GM11168 (cell line): Measurements from ENCODE around the gene THBS1.

Experiments used
- in situ Hi-C: fragments of 300-500 bp; cut with MboI; formaldehyde crosslinking; loops from one replicate; pipeline ENCODE4 v1.12.0; 2022; ENCODE audit warnings: low sequenced_read_pairs; ENCODE audit not compliant: unreplicated experiment

THBS1 gene

GRCh38 chr15:39597751-39598185 is 16.9 kb downstream of the THBS1 start:
- in situ Hi-C loops = loop anchor here (25.0 kb wide), 2 partner anchors 285 to 885 kb away; no protein-coding TSS in a partner anchor

- in situ Hi-C loops = loop anchor here (25.0 kb wide), 2 partner anchors 286 to 886 kb away; no protein-coding TSS in a partner anchor
These were observed 17.4 kb downstream of the THBS1 start for GRCh38 chr15:39598186-39598850.

- in situ Hi-C loops = loop anchor here (25.0 kb wide), 2 partner anchors 287 to 887 kb away; no protein-coding TSS in a partner anchor
These were observed 18.3 kb downstream of the THBS1 start for GRCh38 chr15:39598958-39599845.

- in situ Hi-C loops = loop anchor here (25.0 kb wide), 2 partner anchors 288 to 888 kb away; no protein-coding TSS in a partner anchor
These were observed 19.0 kb downstream of the THBS1 start for GRCh38 chr15:39599871-39600270.

GRCh38 chr15:39602143-39602542 is 21.3 kb downstream of the THBS1 start:
- in situ Hi-C loops = no loop called here

GRCh38 chr15:39605146-39605545 is 24.3 kb downstream of the THBS1 start:
- in situ Hi-C loops = no loop called here

GRCh38 chr15:39608185-39609139 is 27.6 kb downstream of the THBS1 start:
- in situ Hi-C loops = no loop called here

GRCh38 chr15:39609166-39609916 is 28.5 kb downstream of the THBS1 start:
- in situ Hi-C loops = no loop called here

GRCh38 chr15:39610665-39611064 is 29.8 kb downstream of the THBS1 start:
- in situ Hi-C loops = no loop called here

- in situ Hi-C loops = no loop called here
These were observed 32.4 kb downstream of the THBS1 start for GRCh38 chr15:39613271-39613670.

- in situ Hi-C loops = no loop called here
These were observed 33.0 kb downstream of the THBS1 start for GRCh38 chr15:39613861-39614260.

GRCh38 chr15:39616731-39617455 is 36.0 kb downstream of the THBS1 start:
- in situ Hi-C loops = no loop called here

GRCh38 chr15:39618063-39618823 is 37.4 kb downstream of the THBS1 start:
- in situ Hi-C loops = no loop called here

GRCh38 chr15:39621210-39621609 is 40.3 kb downstream of the THBS1 start:
- in situ Hi-C loops = no loop called here

- in situ Hi-C loops = no loop called here
These were observed 41.1 kb downstream of the THBS1 start for GRCh38 chr15:39621976-39622375.

- in situ Hi-C loops = no loop called here
These were observed 42.0 kb downstream of the THBS1 start for GRCh38 chr15:39622660-39623516.

GRCh38 chr15:39623529-39623931 is 42.7 kb downstream of the THBS1 start:
- in situ Hi-C loops = no loop called here
